OCI-LY3 (cell line): ENCODE results near the gene TCERG1L.

ENCODE experiments used
- H2AFZ ChIP-seq: fragments of 200-600, 300-600 bp; shearing (Covaris generic); 2 replicates; pipeline ENCODE4 v1.6.0; 2014; ENCODE audit warnings: antibody characterized with exemption, low read depth, low read length
- H3K27ac ChIP-seq: fragments of 200-600, 300-600 bp; sonication (generic); 2 replicates; pipeline ENCODE4 v1.5.1; 2014; ENCODE audit warnings: mild to moderate bottlenecking, low read length, moderate library complexity, mixed read lengths
- H3K27me3 ChIP-seq: fragments of 200-600, 300-600 bp; sonication (generic); 2 replicates; pipeline ENCODE4 v1.6.1; 2014; ENCODE audit warnings: low read depth, low read length, mixed read lengths
- H3K36me3 ChIP-seq: fragments of 200-600, 300-600 bp; sonication (generic); replicated peaks from 2 replicates; pipeline ENCODE3; 2014; ENCODE audit warnings: low read depth, low read length, mixed read lengths
- H3K4me1 ChIP-seq: fragments of 300-600, 200-600 bp; sonication (generic); 2 replicates; pipeline ENCODE4 v1.6.1; 2014; ENCODE audit warnings: low read length, mixed read lengths
- H3K4me2 ChIP-seq: fragments of 200-600, 300-600 bp; sonication (generic); 2 replicates; pipeline ENCODE4 v1.6.1; 2014; ENCODE audit warnings: low read length, mixed read lengths
- H3K4me3 ChIP-seq: fragments of 300-600, 200-600 bp; sonication (generic); 2 replicates; pipeline ENCODE4 v1.5.1; 2014; ENCODE audit warnings: antibody characterized with exemption, mild to moderate bottlenecking, low read length, moderate library complexity
- H3K79me2 ChIP-seq: fragments of 300-600, 200-600 bp; shearing (Covaris generic); 2 replicates; pipeline ENCODE4 v1.6.1; 2014; ENCODE audit warnings: mild to moderate bottlenecking, low read length, mixed read lengths
- H3K9ac ChIP-seq: fragments of 300-600, 200-600 bp; shearing (Covaris generic); 2 replicates; pipeline ENCODE4 v1.6.0; 2014; ENCODE audit warnings: mild to moderate bottlenecking, low read length, moderate library complexity
- H3K9me3 ChIP-seq: fragments of 200-600, 300-600 bp; shearing (Covaris generic); 2 replicates; pipeline ENCODE4 v1.6.1; 2014; ENCODE audit warnings: low read length, mixed read lengths; ENCODE audit not compliant: insufficient read depth
- H4K20me1 ChIP-seq: fragments of 200-600, 300-600 bp; sonication (generic); 2 replicates; pipeline ENCODE4 v1.6.1; 2016; ENCODE audit warnings: low read length, mixed read lengths; ENCODE audit not compliant: insufficient read depth
- CTCF ChIP-seq: fragments of 200-600, 300-600 bp; sonication (generic); IDR thresholded peaks from 2 replicates; pipeline ENCODE4 v1.5.1; 2014; ENCODE audit warnings: antibody characterized with exemption, low read length, low read depth
- EZH2phosphoT487 ChIP-seq: fragments of 200-600 bp; shearing (Covaris generic); IDR thresholded peaks from 2 replicates; pipeline ENCODE4 v1.6.1; 2018; ENCODE audit warnings: antibody characterized with exemption, mixed run types, low read depth

TCERG1L gene

GRCh38 chr10:131049016-131049415, 262.5 kb downstream of the TCERG1L start:
- no peak overlapping the region for H3K4me2 ChIP-seq

GRCh38 chr10:131048606-131049005, 262.9 kb downstream of the TCERG1L start:
- H3K9ac ChIP-seq = no peak overlapping the region
- no peak overlapping the region for H2AFZ ChIP-seq
- no peak for TF ChIP-seq EZH2phosphoT487
- no peak for TF ChIP-seq CTCF
- H3K27me3 ChIP-seq = no peaks in the 10 kb centered on the region
- no peak overlapping the region for H3K4me3 ChIP-seq
- no peaks in the 10 kb centered on the region for H3K9me3 ChIP-seq
- no peaks in the 10 kb centered on the region for H4K20me1 ChIP-seq
- H3K4me2 ChIP-seq = no peak overlapping the region
- no peaks in the 10 kb centered on the region for H3K36me3 ChIP-seq
- H3K4me1 ChIP-seq = no peaks in the 10 kb centered on the region
- H3K79me2 ChIP-seq = no peaks in the 10 kb centered on the region
- H3K27ac ChIP-seq = no peak overlapping the region

More at GRCh38 chr10:131049016-131049415, 262.5 kb downstream of the TCERG1L start:
- Histone ChIP-seq H3K79me2 (no peaks in the 10 kb centered on the region), H3K9me3 (no peaks in the 10 kb centered on the region), H3K27me3 (no peaks in the 10 kb centered on the region), H3K9ac (no peak overlapping the region), H2AFZ (no peak overlapping the region), H3K36me3 (no peaks in the 10 kb centered on the region), H3K4me1 (no peaks in the 10 kb centered on the region), H3K27ac (no peak overlapping the region), H3K4me3 (no peak overlapping the region), H4K20me1 (no peaks in the 10 kb centered on the region)
- TF ChIP-seq CTCF (no peak), EZH2phosphoT487 (no peak)

- TF ChIP-seq EZH2phosphoT487 (no peak), CTCF (no peak)
- no peaks in the 10 kb centered on the region for H3K4me1 ChIP-seq
- no peaks in the 10 kb centered on the region for H3K27me3 ChIP-seq
- H3K9ac ChIP-seq = no peak overlapping the region
- no peak overlapping the region for H3K4me3 ChIP-seq
- no peak overlapping the region for H3K4me2 ChIP-seq
- no peaks in the 10 kb centered on the region for H3K79me2 ChIP-seq
- no peaks in the 10 kb centered on the region for H3K9me3 ChIP-seq
- H3K27ac ChIP-seq = no peak overlapping the region
- no peaks in the 10 kb centered on the region for H4K20me1 ChIP-seq
- H3K36me3 ChIP-seq = no peaks in the 10 kb centered on the region
- H2AFZ ChIP-seq = no peak overlapping the region
Measured at GRCh38 chr10:131047501-131047900, 264.0 kb downstream of the TCERG1L start.

GRCh38 chr10:131046194-131046593, 265.3 kb downstream of the TCERG1L start:
- Histone ChIP-seq H4K20me1 (no peaks in the 10 kb centered on the region), H3K27me3 (no peaks in the 10 kb centered on the region)

More at GRCh38 chr10:131046194-131046593, 265.3 kb downstream of the TCERG1L start:
- no peaks in the 10 kb centered on the region for H3K36me3 ChIP-seq
- no peaks in the 10 kb centered on the region for H3K79me2 ChIP-seq
- TF ChIP-seq EZH2phosphoT487 = no peak
- no peak for TF ChIP-seq CTCF
- no peak overlapping the region for H2AFZ ChIP-seq
- H3K4me2 ChIP-seq = no peak overlapping the region
- no peak overlapping the region for H3K9ac ChIP-seq
- no peaks in the 10 kb centered on the region for H3K4me1 ChIP-seq
- no peak overlapping the region for H3K4me3 ChIP-seq
- H3K9me3 ChIP-seq = no peaks in the 10 kb centered on the region
- no peak overlapping the region for H3K27ac ChIP-seq
